ENCODE results near the gene NXPE4. TPM values are rescaled to one million over a fixed set of nuclear protein-coding genes. Genes with fewer than 3 reads are reported as not detected.

Gene NXPE4
- total RNA-seq (2022; extraction: Qiagen RNA extraction), result not detected in 5 replicates

GRCh38 chr11:114595571-114595970, at the start of gene NXPE4:
Gene NXPE4, minus strand, starts transcription at chr11:114595786. Its CDS starts 1,027 bp downstream, at chr11:114594759.

GRCh38 chr11:114559425-114560310, 35.9 kb downstream of the NXPE4 start, which contains the start of gene NXPE1:
Gene NXPE1, minus strand, starts transcription at chr11:114559881. Its CDS starts 8,680 bp downstream, at chr11:114551201.

Other genes starting within 250 kb of the NXPE4 start
- 3.6 to 4.9 TPM (median 4.1 TPM) in 5 replicates for gene C11orf71, start 195.3 kb downstream of the NXPE4 start, total RNA-seq (2022; extraction: Qiagen RNA extraction)
- 21.0 to 31.4 TPM (median 23.8 TPM) in 5 replicates for gene RBM7, start 195.1 kb downstream of the NXPE4 start, total RNA-seq (2022; extraction: Qiagen RNA extraction)
- 99.7 to 108 TPM (median 100 TPM) in 5 replicates for gene REXO2, start 156.3 kb downstream of the NXPE4 start, total RNA-seq (2022; extraction: Qiagen RNA extraction)
- not detected in 5 replicates for gene NXPE1, start 35.9 kb downstream of the NXPE4 start, total RNA-seq (2022; extraction: Qiagen RNA extraction)
- 0.03 TPM in 1 of 5 replicates, not detected in the others for gene NXPE2, start 82.7 kb upstream of the NXPE4 start, total RNA-seq (2022; extraction: Qiagen RNA extraction)

All from A549 treated with AZD2906 at 1 μM for 4 hours (cell line).